NCI-H2107 (cell line): Measurements from ENCODE around the gene GALK1.
"Not testable (repeated sequence)": the region's sequence is repeated elsewhere in the genome, so short reads cannot be mapped to it uniquely, and the experiment has no call there.

Experiments used
- DNase-seq: peaks from one replicate; lab custom pipeline; 2025; lab: John Stamatoyannopoulos, UW

The GALK1 gene

GRCh38 chr17:75764711-75765421 lies at the start of gene GALK1:
Gene GALK1 (minus strand): TSS chr17:75765192. CDS start chr17:75765136, 56 bp downstream.
- no peak for DNase-seq

DNA sequence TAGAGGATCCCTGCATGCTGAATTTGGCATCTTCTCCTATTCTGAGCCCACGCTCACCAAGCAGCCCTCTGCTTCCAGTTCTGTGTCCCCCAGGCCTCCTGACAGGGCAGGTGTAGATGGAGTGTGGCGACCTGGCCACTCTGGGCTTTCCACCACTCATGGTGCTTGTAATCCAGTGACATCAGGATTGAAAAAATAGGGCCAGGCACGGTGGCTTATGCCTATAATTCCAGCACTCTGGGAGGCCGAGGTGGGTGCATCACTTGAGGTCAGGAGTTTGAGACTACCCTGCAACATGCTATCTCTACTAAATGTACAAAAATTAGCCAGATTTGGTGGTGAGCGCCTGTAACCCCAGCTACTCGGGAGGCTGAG lies 49.0 kb upstream of the GALK1 start:
- DNase-seq, result no peak

GRCh38 chr17:75813081-75814020 lies 48.4 kb upstream of the GALK1 start:
- no peak for DNase-seq

DNA sequence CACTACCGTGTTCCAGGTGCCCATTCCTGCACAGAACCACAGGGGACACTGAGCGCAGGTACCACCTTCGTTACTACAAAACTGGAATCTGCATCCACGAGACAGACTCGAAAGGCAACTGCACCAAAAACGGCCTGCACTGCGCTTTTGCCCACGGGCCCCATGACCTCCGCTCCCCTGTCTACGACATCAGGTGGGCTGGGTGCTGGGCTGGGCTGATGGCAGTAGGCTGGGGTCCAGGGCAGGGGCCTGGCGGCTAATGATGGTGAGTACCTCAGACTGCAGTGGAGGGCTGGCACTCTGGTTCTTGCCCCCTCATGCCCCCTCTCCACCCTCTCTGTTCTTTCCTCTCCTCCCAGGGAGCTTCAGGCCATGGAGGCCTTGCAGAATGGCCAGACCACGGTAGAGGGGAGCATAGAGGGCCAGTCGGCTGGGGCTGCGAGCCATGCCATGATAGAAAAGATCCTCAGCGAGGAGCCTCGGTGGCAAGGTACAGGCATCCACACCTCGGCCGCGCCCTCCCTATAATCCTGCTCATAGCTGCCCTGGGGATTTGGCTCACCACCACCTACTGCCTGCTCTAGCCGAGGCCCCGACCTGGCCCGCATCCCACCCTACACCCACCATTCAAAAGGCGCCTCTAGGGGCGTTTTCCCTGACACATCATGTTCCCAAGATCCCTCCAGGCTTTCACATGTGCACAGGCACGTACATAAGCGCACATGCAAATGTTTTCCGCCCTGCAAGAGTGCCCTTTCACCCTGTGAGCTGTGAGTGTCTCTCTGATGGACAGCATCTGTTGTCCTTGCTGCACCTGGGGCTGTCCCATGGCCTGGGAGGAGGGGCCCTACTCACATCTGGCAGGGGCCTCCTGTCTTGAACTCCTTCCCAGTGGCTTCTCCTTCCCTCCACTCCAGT lies 47.4 kb upstream of the GALK1 start:
- DNase-seq, result no peak

GRCh38 chr17:75811174-75811573 lies 46.2 kb upstream of the GALK1 start:
- DNase-seq, result no peak

- not testable (repeated sequence) for DNase-seq
These were observed 45.8 kb upstream of the GALK1 start for GRCh38 chr17:75810756-75811155.

DNA sequence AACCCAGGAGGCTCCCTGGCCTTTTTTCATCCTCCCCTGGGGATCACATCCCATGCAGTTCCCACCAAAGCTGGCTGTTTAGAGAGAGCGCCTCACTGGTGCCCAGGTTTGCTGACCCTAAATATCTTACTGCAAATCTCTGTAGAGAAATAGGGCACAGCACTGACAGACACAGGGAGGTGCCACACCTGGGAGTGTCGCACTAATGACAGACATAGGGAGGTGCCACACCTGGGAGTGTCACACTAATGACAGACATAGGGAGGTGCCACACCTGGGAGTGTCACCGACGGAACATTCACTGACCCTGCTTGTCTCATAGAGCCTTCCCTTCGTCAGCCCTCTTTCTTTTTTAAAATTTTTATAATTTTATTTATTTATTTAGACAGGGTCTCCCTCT lies 45.2 kb upstream of the GALK1 start:
- no peak for DNase-seq

- DNase-seq, result no peak
These were observed 44.7 kb upstream of the GALK1 start for GRCh38 chr17:75809631-75810111.

DNA sequence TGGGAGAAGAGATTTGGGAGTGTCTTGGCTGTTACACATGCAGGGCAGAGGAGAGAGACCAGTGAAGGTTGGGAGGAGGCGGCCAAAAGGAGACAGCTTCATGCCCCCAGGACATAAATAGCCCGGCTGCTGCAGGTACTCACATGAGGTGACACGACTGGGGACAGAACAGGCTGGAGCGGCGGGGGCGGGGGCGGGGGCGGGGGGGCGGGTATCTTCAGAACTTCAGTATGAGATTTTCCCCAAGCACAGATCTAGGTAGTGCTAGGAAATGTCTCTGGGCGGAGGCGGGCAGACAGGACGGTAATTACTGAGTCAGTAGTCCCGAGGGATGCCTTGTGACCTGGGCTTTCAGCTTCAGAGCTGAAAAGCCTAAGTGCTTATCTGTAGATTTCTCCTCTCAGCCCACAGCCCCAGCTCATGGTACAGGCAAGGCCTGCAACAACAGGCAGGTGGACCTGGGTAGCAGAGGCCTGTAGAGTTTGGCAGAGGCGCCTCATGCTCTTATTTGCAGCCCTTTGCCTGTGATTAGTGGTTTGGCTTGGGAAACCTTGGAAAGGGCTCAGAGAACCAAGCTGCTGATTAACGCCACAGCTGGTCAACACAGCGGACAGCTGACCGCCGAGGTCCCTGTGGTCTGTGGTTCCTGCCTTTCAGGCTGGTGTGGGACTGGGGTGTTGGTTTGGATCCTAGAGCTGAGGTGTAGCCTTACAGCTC lies 44.1 kb upstream of the GALK1 start:
- DNase-seq, result peak; percentile 54

- no peak for DNase-seq
These were observed 43.5 kb upstream of the GALK1 start for GRCh38 chr17:75808549-75808904.

- no peak for DNase-seq
These were observed 42.9 kb upstream of the GALK1 start for GRCh38 chr17:75807861-75808260.

DNA sequence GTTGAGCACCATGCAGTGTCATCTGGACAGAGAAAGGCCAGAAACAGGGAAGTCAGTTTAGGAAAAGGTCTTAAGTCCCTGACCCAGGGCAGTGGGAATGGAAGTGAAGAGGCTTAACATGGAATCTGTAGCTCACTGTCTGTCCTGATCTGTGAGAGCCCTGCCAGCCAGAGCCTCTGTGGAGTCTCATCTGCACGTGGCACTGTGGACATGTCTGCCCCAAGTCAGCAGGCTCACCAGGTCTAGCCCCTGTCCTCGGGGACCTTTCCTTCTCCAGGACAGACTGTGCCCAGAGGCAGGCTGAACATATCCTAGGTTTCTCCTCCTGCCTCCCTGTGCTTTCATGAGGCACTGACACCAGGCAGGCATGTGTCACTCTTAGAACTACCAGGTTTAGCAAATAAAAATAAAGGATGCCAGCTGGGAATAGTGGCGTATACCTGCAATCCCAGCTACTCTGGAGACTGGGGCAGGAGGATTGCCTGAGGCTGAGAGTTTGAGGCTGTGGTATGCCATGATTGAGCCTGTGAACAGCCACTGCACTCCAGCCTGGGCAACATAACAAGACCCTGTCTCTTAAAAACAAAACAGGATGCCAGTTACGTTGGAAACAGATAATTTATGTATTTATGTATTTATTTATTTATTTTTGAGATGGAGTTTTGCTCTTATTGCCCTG lies 42.0 kb upstream of the GALK1 start:
- no peak for DNase-seq

DNA sequence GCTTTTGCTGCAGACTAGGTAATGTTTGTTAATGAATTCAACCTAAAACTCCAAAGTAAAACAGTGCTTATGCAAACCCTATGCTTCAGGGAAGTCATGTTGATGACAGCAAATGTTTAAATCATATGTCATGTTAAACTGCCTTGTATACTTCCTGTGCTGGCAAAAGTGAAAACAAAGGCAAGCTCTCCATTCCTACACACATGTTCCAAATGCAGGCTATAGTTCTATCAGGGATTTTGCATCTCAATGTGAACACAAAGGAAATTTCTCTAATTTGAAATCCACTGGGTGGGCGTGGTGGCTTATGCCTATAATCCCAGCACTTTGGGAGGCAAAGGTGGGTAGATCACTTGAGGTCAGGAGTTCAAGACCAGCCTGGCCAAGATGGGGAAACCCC lies 38.9 kb upstream of the GALK1 start:
- no peak for DNase-seq

- DNase-seq, result no peak
These were observed 34.4 kb upstream of the GALK1 start for GRCh38 chr17:75799402-75799801.

DNA sequence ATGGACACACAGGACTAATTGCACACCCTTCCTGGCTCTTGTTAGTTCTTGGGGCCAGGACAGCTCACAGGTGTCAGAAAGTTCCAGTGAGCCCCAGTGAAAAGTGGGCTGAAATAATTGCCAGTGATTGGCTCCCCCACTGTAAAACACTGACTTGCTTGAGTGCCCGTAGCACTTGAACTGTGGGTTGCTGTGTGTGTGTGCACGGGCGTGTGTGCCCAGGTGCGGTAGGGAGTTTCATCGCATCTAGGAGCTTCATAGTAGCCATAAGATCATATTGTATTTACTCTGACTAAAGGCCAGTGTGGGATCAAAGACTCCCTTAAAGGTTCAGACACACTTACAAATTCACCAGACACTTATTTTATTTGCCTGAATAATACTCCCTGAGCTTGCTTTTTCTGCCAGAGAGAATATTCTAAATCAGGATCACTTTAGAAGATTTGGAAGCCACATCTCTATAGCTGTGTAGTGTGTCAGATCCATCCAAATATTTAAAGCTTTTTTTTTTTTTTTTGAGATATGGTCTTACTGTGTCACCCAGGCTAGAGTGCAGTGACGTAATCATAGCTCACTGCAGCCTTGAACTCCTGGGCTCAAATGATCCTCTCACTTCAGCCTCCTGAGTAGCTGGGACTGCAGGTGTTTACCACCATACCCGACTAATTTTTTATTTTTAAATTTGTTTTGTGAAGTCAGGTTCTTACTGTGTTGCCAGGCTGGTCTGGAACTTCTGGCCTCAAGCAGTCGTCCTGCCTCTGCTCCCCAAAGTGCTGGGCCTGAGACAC lies 31.0 kb upstream of the GALK1 start:
- DNase-seq, result no peak

- DNase-seq, result no peak
These were observed 28.5 kb upstream of the GALK1 start for GRCh38 chr17:75793460-75793859.

- no peak for DNase-seq
These were observed 26.3 kb upstream of the GALK1 start for GRCh38 chr17:75791254-75791653.

- peak; percentile 70 for DNase-seq
These were observed 20.3 kb upstream of the GALK1 start for GRCh38 chr17:75785016-75785890.

- DNase-seq, result peak; percentile 97
These were observed 19.6 kb upstream of the GALK1 start, which contains the start of gene UNK for GRCh38 chr17:75784473-75785015. Gene UNK (plus strand): TSS chr17:75784806. CDS start chr17:75784881, 75 bp downstream.
